ENCODE measurements around the gene ZNF75A. TPM values are rescaled to one million over a fixed set of nuclear protein-coding genes. Genes with fewer than 3 reads are reported as not detected.

ZNF75A gene
- total and polyA plus RNA-seq, 2 experiments from 2014 or later, result 29.6 to 36.9 TPM

GRCh38 chr16:3274490-3274889 lies 30.8 kb upstream of the ZNF75A start (continued):
- TF ChIP-seq REST (IDR thresholded peaks at IDR 0.05; ENCODE audit: unreplicated experiment) (no peak), STAT1 (IDR thresholded peaks at IDR 0.05; ENCODE audit: unreplicated experiment) (no peak)
- TF ChIP-seq, protein P1, sequence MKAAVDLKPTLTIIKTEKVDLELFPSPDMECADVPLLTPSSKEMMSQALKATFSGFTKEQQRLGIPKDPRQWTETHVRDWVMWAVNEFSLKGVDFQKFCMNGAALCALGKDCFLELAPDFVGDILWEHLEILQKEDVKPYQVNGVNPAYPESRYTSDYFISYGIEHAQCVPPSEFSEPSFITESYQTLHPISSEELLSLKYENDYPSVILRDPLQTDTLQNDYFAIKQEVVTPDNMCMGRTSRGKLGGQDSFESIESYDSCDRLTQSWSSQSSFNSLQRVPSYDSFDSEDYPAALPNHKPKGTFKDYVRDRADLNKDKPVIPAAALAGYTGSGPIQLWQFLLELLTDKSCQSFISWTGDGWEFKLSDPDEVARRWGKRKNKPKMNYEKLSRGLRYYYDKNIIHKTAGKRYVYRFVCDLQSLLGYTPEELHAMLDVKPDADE (IDR thresholded peaks at IDR 0.05), result no peak

DNA sequence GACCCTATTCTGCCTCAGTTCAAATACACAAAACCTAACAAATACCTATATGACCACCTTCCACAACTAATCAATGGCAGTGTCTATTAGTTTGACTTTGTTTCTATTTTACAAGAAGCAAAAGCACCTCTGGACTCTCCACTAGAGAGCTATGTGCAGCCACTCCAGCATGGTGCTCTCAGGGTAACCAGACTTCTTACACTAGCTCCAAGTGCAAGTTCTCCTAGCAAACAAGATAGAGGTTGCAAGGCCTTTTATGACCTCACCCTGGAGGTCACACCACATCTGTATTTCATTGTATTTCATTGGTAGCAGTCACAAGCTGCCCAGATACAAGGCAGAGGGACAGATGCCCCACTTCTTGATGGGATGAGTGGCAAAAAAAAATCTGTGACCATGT lies 30.4 kb upstream of the ZNF75A start:
- no peak overlapping the region for H3K27ac ChIP-seq (ENCODE audit: low read depth)
- peaks cover 4% of the 10 kb centered on the region; the same call in 1 of the 2 replicates for H3K9me2 ChIP-seq (ENCODE audit: insufficient read depth)
- H3K4me3 ChIP-seq, result no peak overlapping the region
- H3K4me1 ChIP-seq (ENCODE audit: insufficient read depth), result no peaks in the 10 kb centered on the region
- DNase-seq (ENCODE audit: low spot score) (no peak), ATAC-seq (no peak)
- no peaks in the 10 kb centered on the region for H3K36me3 Mint-ChIP-seq (ENCODE audit: low read depth)
- no peaks in the 10 kb centered on the region for H3K36me3 ChIP-seq (ENCODE audit: insufficient read depth)
- no peak overlapping the region for H3K27ac Mint-ChIP-seq
- H3K79me2 ChIP-seq (replicated peaks; ENCODE audit: insufficient read depth), result no peaks in the 10 kb centered on the region
- no peaks in the 10 kb centered on the region for H3K4me1 Mint-ChIP-seq
- no peak overlapping the region for H3K4me3 Mint-ChIP-seq
- 0 out of 2 replicates have a peak, but pooled peaks cover 12% of the 10 kb centered on the region for H3K27me3 ChIP-seq (ENCODE audit: insufficient read depth)
- no peak overlapping the region for H2AFZ ChIP-seq
- no peak overlapping the region for H3K4me2 ChIP-seq
- no peaks in the 10 kb centered on the region for H4K20me1 ChIP-seq (replicated peaks; ENCODE audit: insufficient read depth)
- H3F3A ChIP-seq (replicated peaks; ENCODE audit: low read depth), result no peaks in the 10 kb centered on the region
- TF ChIP-seq CREB1 (CRISPR knock-in tag; IDR thresholded peaks at IDR 0.05; ENCODE audit: low read depth) (no peak), NANOG (IDR thresholded peaks at IDR 0.05; ENCODE audit: borderline replicate concordance) (no peak), STAT1 (IDR thresholded peaks at IDR 0.05; ENCODE audit: unreplicated experiment) (no peak), JUNB (IDR thresholded peaks at IDR 0.05; ENCODE audit: unreplicated experiment) (no peak), EZH2 (IDR thresholded peaks at IDR 0.05; ENCODE audit: low read depth, unreplicated experiment) (no peak), REST (IDR thresholded peaks at IDR 0.05; ENCODE audit: unreplicated experiment) (no peak)
- H3K27me3 Mint-ChIP-seq (ENCODE audit: insufficient read depth, low read depth, poor library complexity), result peaks cover 2% of the 10 kb centered on the region
- H3K9me3 Mint-ChIP-seq, result peaks cover 28% of the 10 kb centered on the region
